H1 (cell line): ENCODE results near the gene RPL7A.

ENCODE experiments used
- SP1 ChIP-seq: IDR thresholded peaks from 2 replicates; pipeline ENCODE4 v1.6.1; 2011; ENCODE audit warnings: low read depth, low read length
- TEAD4 ChIP-seq: IDR thresholded peaks from 2 replicates; pipeline ENCODE4 v1.6.1; 2012; ENCODE audit warnings: low read depth, low read length, inconsistent platforms, mixed read lengths
- TF ChIP-seq, protein P1 (sequence below), 3 experiments: IDR thresholded peaks; 1 replicate in 2 of 3; 2 replicates in 1 of 3; pipeline versions ENCODE4 v1.5.1 to v1.6.1; 2011; ENCODE audit warnings: low read length in 3 of 3, mild to moderate bottlenecking in 3 of 3, inconsistent platforms in 2 of 3, low read depth in 1 of 3, moderate library complexity in 1 of 3; ENCODE audit not compliant: insufficient read depth in 1 of 3; ENCODE audit errors: control extremely low read depth in 1 of 3

- TF ChIP-seq TEAD4 (no peak), SP1 (no peak)
- TF ChIP-seq, protein P1, sequence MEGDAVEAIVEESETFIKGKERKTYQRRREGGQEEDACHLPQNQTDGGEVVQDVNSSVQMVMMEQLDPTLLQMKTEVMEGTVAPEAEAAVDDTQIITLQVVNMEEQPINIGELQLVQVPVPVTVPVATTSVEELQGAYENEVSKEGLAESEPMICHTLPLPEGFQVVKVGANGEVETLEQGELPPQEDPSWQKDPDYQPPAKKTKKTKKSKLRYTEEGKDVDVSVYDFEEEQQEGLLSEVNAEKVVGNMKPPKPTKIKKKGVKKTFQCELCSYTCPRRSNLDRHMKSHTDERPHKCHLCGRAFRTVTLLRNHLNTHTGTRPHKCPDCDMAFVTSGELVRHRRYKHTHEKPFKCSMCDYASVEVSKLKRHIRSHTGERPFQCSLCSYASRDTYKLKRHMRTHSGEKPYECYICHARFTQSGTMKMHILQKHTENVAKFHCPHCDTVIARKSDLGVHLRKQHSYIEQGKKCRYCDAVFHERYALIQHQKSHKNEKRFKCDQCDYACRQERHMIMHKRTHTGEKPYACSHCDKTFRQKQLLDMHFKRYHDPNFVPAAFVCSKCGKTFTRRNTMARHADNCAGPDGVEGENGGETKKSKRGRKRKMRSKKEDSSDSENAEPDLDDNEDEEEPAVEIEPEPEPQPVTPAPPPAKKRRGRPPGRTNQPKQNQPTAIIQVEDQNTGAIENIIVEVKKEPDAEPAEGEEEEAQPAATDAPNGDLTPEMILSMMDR (IDR thresholded peaks at IDR 0.05; ENCODE audit: control extremely low read depth in 1 of 3, insufficient read depth in 1 of 3, low read depth in 1 of 3, low read length in 3 of 3): no peak
Measured at GRCh38 chr9:133331221-133331620, 16.8 kb upstream of the RPL7A start.
